ENCODE data around the gene HLA-DQB1.
A peak's percentile ranks its signal among the peaks of the same experiment; 100 is the strongest.

DNA sequence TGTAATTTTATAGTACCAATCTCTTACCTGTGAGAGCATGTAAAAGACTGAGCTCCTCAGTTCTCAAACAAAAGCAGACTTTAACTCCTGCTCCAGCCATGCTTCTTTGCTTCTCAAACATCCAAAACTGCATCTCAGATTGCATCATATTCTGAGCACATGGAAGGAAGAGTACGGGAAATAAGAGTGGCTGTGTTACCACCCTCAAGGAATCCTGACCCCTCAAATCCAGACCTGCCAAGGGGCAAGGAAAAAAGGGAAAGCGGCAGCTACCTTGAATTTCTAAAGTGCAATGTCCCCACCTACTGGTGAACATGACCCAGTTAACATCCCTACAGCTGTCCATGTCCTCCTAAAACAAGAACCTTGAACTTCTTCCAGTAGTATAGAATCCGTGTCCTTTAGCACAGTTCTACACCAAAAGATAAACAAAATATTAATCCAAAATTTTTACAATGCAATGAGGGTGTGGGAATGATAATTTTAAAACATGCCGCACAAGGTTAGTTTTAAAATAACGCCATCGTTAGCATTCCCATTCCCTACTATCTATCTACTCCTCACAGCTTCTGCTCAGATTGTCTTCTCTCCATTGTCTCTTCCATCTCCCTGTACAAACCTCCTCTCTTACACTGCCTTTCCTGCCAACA is 34.1 kb upstream of the HLA-DQB1 start:
- TF ChIP-seq, protein P1, sequence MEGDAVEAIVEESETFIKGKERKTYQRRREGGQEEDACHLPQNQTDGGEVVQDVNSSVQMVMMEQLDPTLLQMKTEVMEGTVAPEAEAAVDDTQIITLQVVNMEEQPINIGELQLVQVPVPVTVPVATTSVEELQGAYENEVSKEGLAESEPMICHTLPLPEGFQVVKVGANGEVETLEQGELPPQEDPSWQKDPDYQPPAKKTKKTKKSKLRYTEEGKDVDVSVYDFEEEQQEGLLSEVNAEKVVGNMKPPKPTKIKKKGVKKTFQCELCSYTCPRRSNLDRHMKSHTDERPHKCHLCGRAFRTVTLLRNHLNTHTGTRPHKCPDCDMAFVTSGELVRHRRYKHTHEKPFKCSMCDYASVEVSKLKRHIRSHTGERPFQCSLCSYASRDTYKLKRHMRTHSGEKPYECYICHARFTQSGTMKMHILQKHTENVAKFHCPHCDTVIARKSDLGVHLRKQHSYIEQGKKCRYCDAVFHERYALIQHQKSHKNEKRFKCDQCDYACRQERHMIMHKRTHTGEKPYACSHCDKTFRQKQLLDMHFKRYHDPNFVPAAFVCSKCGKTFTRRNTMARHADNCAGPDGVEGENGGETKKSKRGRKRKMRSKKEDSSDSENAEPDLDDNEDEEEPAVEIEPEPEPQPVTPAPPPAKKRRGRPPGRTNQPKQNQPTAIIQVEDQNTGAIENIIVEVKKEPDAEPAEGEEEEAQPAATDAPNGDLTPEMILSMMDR (IDR thresholded peaks at IDR 0.05 in 2 of 3, conservative IDR thresholded peaks at IDR 0.05 in 1 of 3; ENCODE audit: borderline replicate concordance in 1 of 3, insufficient read depth in 1 of 3, low read depth in 2 of 3, low read length in 2 of 3) = peak; percentile 68 to 83 (median 75)
- no peak for TF ChIP-seq EZH2phosphoT487 (IDR thresholded peaks at IDR 0.05; ENCODE audit: borderline replicate concordance)
- TF ChIP-seq CBX3 (IDR thresholded peaks at IDR 0.05; ENCODE audit: low read depth) = no peak
- no peak for TF ChIP-seq POLR2A (IDR thresholded peaks at IDR 0.05; ENCODE audit: borderline replicate concordance, extremely low read depth, insufficient read depth, insufficient read length)
- no peak for TF ChIP-seq EZH2 (IDR thresholded peaks at IDR 0.05)
- no peak for TF ChIP-seq SIN3A (IDR thresholded peaks at IDR 0.05; ENCODE audit: low read depth)
- TF ChIP-seq SRF (IDR thresholded peaks at IDR 0.05; ENCODE audit: low read depth) = no peak

All from HCT116 (cell line).